NCI-H748 treated with DMSO at 0.1 percent for 48 hours (cell line): ENCODE results near the gene ZNF724.

Source experiments
- DNase-seq: peaks from one replicate; lab custom pipeline; 2025; lab: John Stamatoyannopoulos, UW

The ZNF724 gene

DNA sequence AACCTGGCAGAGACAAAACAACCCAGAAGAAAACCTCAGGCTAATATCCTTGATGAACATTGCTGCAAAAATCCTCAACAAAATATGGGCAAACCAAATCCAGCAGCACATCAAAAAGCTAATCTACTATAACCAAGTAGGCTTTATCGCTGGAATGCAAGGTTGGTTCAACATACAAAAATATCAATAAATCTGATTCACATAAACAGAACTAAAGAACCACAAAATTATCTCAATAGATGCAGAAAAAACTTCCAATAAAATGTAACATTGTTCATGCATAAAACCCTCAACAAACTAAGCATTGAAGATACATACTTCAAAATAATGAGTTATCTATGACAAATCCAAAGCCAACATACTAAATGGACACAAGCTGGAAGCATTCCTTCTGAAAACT is 8.8 kb downstream of the ZNF724 start:
- no peak for DNase-seq

DNA sequence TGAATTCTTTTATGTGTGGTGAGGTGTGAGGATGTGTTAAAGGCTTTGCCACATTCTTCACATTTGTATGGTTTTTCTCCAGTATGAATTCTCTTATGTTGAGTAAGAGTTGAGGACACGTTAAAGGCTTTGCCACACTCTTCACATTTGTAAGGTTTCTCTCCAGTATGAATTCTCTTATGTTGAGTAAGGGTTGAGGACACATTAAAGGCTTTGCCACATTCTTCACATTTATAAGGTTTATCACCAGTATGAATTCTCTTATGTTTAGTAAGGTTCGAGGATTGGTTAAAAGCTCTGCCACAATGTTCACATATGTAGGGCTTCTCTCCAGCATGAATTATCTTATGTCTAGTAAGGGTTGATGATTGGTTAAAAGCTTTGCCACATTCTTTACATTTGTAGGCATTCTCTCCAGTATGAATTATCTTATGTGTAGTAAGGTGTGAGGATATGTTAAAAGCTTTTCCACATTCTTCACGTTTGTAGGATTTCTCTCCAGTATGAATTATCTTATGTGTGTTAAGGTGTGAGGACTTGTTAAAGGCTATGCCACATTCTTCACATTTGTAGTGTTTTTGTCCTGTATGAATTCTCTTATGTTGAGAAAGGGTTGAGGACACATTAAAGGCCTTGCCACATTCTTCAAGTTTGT is 27.1 kb downstream of the ZNF724 start:
- no peak for DNase-seq

DNA sequence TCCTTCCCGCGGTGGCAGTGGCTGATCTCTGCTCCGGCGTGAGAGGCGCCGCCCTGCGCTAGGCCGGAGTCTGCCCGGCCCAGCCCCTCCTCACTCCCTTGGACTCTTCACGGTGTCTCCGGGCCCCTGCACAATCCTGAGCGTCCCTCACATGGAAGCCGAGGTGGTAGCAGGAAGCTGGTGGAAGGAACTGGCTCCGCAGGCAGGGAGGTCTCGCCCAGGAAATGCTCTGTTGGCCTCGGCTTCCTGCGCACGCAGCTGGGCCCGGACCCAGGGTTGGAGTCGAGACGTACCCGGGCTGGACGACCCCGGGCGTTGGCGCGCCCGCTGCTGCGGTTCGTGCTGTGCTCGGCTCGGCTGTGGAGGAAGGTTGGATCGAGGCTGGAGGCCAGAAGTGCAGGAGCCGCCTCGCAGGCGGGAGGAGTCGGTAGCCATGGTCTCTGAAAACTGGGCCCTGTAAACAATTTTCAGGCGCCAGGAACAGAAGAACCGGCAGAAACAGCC is 46.3 kb downstream of the ZNF724 start:
- no peak for DNase-seq

DNA sequence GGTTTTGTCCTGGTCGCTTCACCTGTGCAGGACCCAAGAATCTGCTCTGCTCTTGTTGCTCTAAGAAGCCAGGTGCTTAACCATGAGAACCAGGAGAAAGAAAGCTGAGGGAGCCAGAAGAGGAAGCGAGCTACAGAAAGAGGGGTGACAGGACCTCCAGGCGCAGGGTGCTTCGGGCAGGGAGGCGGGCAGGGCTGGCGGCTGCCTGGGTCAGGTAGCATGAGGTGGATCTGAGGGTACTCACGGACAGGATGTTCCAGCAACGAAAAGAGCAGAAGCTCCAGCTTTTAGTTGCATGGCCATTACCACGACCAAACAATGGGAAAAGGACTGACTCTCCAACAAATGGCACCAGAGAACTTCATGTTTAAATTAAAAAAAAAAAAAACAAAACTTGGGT is 59.9 kb downstream of the ZNF724 start:
- no peak for DNase-seq

DNA sequence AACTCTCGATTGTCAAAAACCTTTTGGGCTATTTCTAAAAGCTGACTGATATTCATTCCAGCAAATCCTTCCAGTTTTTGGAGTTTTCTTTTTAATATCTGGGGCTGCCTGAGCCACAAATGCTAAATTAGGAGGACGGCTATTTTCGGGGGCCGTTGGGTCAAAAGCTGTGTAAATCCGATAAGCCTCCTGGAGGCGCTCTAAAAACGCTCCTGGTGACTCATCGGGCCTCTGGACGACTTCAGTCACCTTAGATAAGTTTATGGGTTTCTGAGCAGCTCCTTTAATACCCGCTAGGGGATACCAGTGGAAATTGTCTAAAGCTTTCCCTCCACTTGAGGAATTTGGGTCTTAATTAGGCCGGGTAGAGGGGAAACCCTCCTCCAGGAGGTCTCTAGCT is 66.9 kb downstream of the ZNF724 start:
- no peak for DNase-seq
